Endothelial cell of umbilical vein (primary cell): ENCODE measurements around the gene PCDH7. TPM values are rescaled to one million over a fixed set of nuclear protein-coding genes. Genes with fewer than 3 reads are reported as not detected.
A peak's percentile ranks its signal among the peaks of the same experiment; 100 is the strongest.

Source experiments
- BruUV-seq: library from RNA; stranded (reverse); fragments of 400-500 nt; replicated peaks from 2 replicates; lab custom pipeline; 2021; lab: Mats Ljungman, UMichigan
- CTCF ChIA-PET: fragments of 300-600, 350-600 bp; sonication (Branson Sonifier 250); formaldehyde crosslinking; loops from one replicate; lab custom pipeline; 2021; ENCODE audit warnings: antibody characterized with exemption, inconsistent platforms; lab: Charles Lee
- POLR2A ChIA-PET: fragments of 300-600, 350-600 bp; sonication (Branson Sonifier 250); formaldehyde crosslinking; loops from one replicate; lab custom pipeline; 2021; ENCODE audit warnings: antibody characterized with exemption, inconsistent platforms; lab: Charles Lee
- DNase-seq: peaks from one replicate; pipeline ENCODE4 v3.0.0-alpha.2; 2011; ENCODE audit warnings: low read depth, low spot score
- FAIRE-seq: peaks from 2 replicates; lab custom pipeline; 2011; peaks lifted over from hg19 to GRCh38; lab: Jason Lieb, UNC
- H2AFZ ChIP-seq: 2 replicates; pipeline ENCODE4 v1.6.0; 2012; ENCODE audit warnings: low read depth, low read length, control low read depth, inconsistent platforms
- H3K27ac ChIP-seq: 2 replicates; pipeline ENCODE4 v1.5.1; 2011; ENCODE audit warnings: low read depth, mild to moderate bottlenecking, control low read depth, low read length, moderate library complexity; ENCODE audit not compliant: insufficient read depth
- H3K27me3 ChIP-seq, 2 experiments: 2 replicates each; pipeline versions ENCODE4 v1.6.0 to v1.6.1; 2011; ENCODE audit warnings: low read length in 2 of 2, mixed read lengths in 1 of 2; ENCODE audit not compliant: control insufficient read depth in 2 of 2, insufficient read depth in 2 of 2
- H3K36me3 ChIP-seq, 2 experiments: 2 replicates in 1 of 2; 3 replicates in 1 of 2; pipeline ENCODE4 v1.5.1; 2011; ENCODE audit warnings: low read length in 2 of 2, mild to moderate bottlenecking in 1 of 2, moderate library complexity in 1 of 2; ENCODE audit not compliant: control insufficient read depth in 2 of 2, insufficient read depth in 2 of 2; ENCODE audit errors: extremely low read depth in 1 of 2
- H3K4me1 ChIP-seq: 3 replicates; pipeline ENCODE4 v1.5.1; 2011; ENCODE audit warnings: mild to moderate bottlenecking, low read length; ENCODE audit not compliant: control insufficient read depth, insufficient read depth; ENCODE audit errors: extremely low read depth
- H3K4me2 ChIP-seq: 2 replicates; pipeline ENCODE4 v1.6.1; 2011; ENCODE audit warnings: low read length, control low read depth, mixed read lengths; ENCODE audit not compliant: insufficient read depth
- H3K4me3 ChIP-seq, 3 experiments: fragments of 200-600 bp in 1 of 3; sonication (generic), shearing (Covaris generic) in 1 of 3; replicated peaks in 1 of 3; 2 replicates each; pipeline ENCODE4 v1.5.1; 2011 to 2016; ENCODE audit warnings: control low read depth in 3 of 3, low read length in 3 of 3, mild to moderate bottlenecking in 2 of 3, inconsistent platforms in 1 of 3, low read depth in 1 of 3, moderate library complexity in 1 of 3; ENCODE audit not compliant: insufficient read depth in 1 of 3
- H3K79me2 ChIP-seq: 2 replicates; pipeline ENCODE4 v1.6.0; 2012; ENCODE audit warnings: low read length, inconsistent platforms; ENCODE audit not compliant: control insufficient read depth, insufficient read depth
- H3K9ac ChIP-seq: replicated peaks from 2 replicates; pipeline ENCODE3; 2011; ENCODE audit warnings: low read length, control low read depth; ENCODE audit not compliant: insufficient read depth; ENCODE audit errors: extremely low read depth
- H3K9me1 ChIP-seq: replicated peaks from 3 replicates; pipeline ENCODE4 v1.6.0; 2011; ENCODE audit warnings: mild to moderate bottlenecking, low read length; ENCODE audit not compliant: control insufficient read depth, insufficient read depth; ENCODE audit errors: extremely low read depth
- H3K9me3 ChIP-seq: replicated peaks from 2 replicates; pipeline ENCODE4 v1.5.1; 2012; ENCODE audit warnings: low read length, inconsistent platforms; ENCODE audit not compliant: control insufficient read depth, insufficient read depth
- H4K20me1 ChIP-seq: replicated peaks from 2 replicates; pipeline ENCODE3; 2011; ENCODE audit warnings: mild to moderate bottlenecking, low read length; ENCODE audit not compliant: control insufficient read depth, insufficient read depth; ENCODE audit errors: extremely low read depth
- CTCF ChIP-seq, 2 donors: IDR thresholded peaks; 1 replicate in 1 of 2; 2 replicates in 1 of 2; pipeline ENCODE4 v1.5.1; 2011; ENCODE audit warnings: low read length in 2 of 2, mild to moderate bottlenecking in 2 of 2, moderate library complexity in 2 of 2, control low read depth in 1 of 2, inconsistent platforms in 1 of 2, low read depth in 1 of 2; ENCODE audit not compliant: insufficient read depth in 1 of 2; ENCODE audit errors: extremely low read depth in 1 of 2
- EZH2 ChIP-seq: IDR thresholded peaks from 2 replicates; pipeline ENCODE4 v1.6.1; 2012; ENCODE audit warnings: borderline replicate concordance, low read depth, mild to moderate bottlenecking, moderate library complexity, low read length, inconsistent platforms; ENCODE audit not compliant: severe bottlenecking
- FOS ChIP-seq: IDR thresholded peaks from 2 replicates; pipeline ENCODE4 v1.6.1; 2011; ENCODE audit warnings: mild to moderate bottlenecking, low read length, moderate library complexity, borderline replicate concordance; ENCODE audit not compliant: insufficient read depth
- GATA2 ChIP-seq: IDR thresholded peaks from 2 replicates; pipeline ENCODE4 v1.7.0; 2011; ENCODE audit warnings: low read depth, mild to moderate bottlenecking, moderate library complexity, mixed read lengths, low read length; ENCODE audit not compliant: insufficient read length, insufficient read depth
- JUN ChIP-seq: IDR thresholded peaks from 2 replicates; pipeline ENCODE4 v1.6.1; 2011; ENCODE audit warnings: borderline replicate concordance, low read depth; ENCODE audit not compliant: insufficient read length, insufficient read depth
- MAX ChIP-seq: IDR thresholded peaks from 2 replicates; pipeline ENCODE4 v1.6.1; 2011; ENCODE audit not compliant: insufficient read depth, insufficient read length
- MYC ChIP-seq: IDR thresholded peaks from one replicate; pipeline ENCODE4 v1.6.1; 2011; ENCODE audit warnings: mild to moderate bottlenecking, low read depth, low read length
- POLR2A ChIP-seq: IDR thresholded peaks from 2 replicates; pipeline ENCODE4 v1.6.1; 2012; ENCODE audit warnings: low read depth, mild to moderate bottlenecking, control low read depth, low read length
- POLR2AphosphoS5 ChIP-seq: IDR thresholded peaks from 2 replicates; pipeline ENCODE4 v1.6.1; 2012; ENCODE audit warnings: low read depth, mild to moderate bottlenecking, control low read depth, low read length, moderate library complexity; ENCODE audit not compliant: insufficient read depth
- dilution Hi-C: fragments of 300-500 bp; cut with MboI; formaldehyde crosslinking; loops from one replicate; pipeline ENCODE4 v1.15.0; 2019; ENCODE audit warnings: low sequenced_read_pairs; ENCODE audit not compliant: extremely low pct_ligation_motif_present
- intact Hi-C: fragments of 100-400 bp; cut with micrococcal nuclease; formaldehyde crosslinking; loops from one replicate; pipeline ENCODE4 v1.10.0; 2022
- polyA plus RNA-seq, 4 experiments: library from polyadenylated mRNA; depleted of rRNA in 3 of 4; stranded (reverse) in 3 of 4; unstranded in 1 of 4; fragments of >200 nt; gene quantifications; 2 replicates each; pipeline versions ENCODE4 v1.2.1 to v1.2.3, GENCODE V29; 2011 to 2012; ENCODE audit warnings: missing spikeins in 1 of 4
- total RNA-seq: library from RNA; stranded (reverse); gene quantifications from 2 replicates; pipeline ENCODE4 v1.2.3, GENCODE V29; 2021

PCDH7 gene
- total and polyA plus RNA-seq, 2 donors (not counting 3 experiments of a cell fraction or from before 2014, with no cell fraction given) = 9.5 to 16.6 TPM

- DNase-seq = peak; percentile 65
- peaks cover 53% of the 10 kb centered on the region for H3K79me2 ChIP-seq
- H3K9ac ChIP-seq = peak overlapping the region; percentile 16
- H3K9me3 ChIP-seq = no peaks in the 10 kb centered on the region
- peak overlapping the region; percentile 48 for H3K27ac ChIP-seq
- peaks cover 62% of the 10 kb centered on the region for H3K4me1 ChIP-seq
- dilution Hi-C loops (no loop called here), intact Hi-C loops (no loop called here)
- no peaks in the 10 kb centered on the region for H4K20me1 ChIP-seq
- POLR2A ChIA-PET = interaction anchor here (1.0 kb wide), 1 partner anchor 27 kb away, joined by 3 read pairs; no protein-coding TSS in a partner anchor
- H2AFZ ChIP-seq = peak overlapping the region; percentile 3
- H3K4me3 ChIP-seq = peak overlapping the region in 2 of 3 experiments; percentile 10 to 18
- peak overlapping the region; percentile 84 for H3K4me2 ChIP-seq
- no peaks in the 10 kb centered on the region for H3K36me3 ChIP-seq
- H3K27me3 ChIP-seq = no peaks in the 10 kb centered on the region
- TF ChIP-seq MYC = no peak
- H3K9me1 ChIP-seq = no peaks in the 10 kb centered on the region
- no TSS peak for BruUV-seq
- CTCF ChIA-PET = interaction anchor here (1.1 to 2.6 kb wide), 5 partner anchors 9 to 318 kb away, joined by 3 to 13 read pairs (median 5); no protein-coding TSS in a partner anchor
- no peak for FAIRE-seq
Measured at GRCh38 chr4:30727409-30727808, 7.2 kb downstream of the PCDH7 start.

- CTCF ChIA-PET = interaction anchor here (0.7 to 2.6 kb wide), 6 partner anchors 10 to 317 kb away, joined by 3 to 13 read pairs (median 5); no protein-coding TSS in a partner anchor
- Histone ChIP-seq H4K20me1 (no peaks in the 10 kb centered on the region), H3K36me3 (no peaks in the 10 kb centered on the region), H3K9me3 (no peaks in the 10 kb centered on the region), H3K27me3 (no peaks in the 10 kb centered on the region), H3K4me2 (peak overlapping the region; percentile 84), H3K4me3 (no peak overlapping the region), H3K4me1 (peaks cover 53% of the 10 kb centered on the region), H3K27ac (peak overlapping the region; percentile 53), H3K79me2 (peaks cover 44% of the 10 kb centered on the region), H2AFZ (peak overlapping the region; percentile 30), H3K9ac (no peak overlapping the region), H3K9me1 (no peaks in the 10 kb centered on the region)
- intact Hi-C loops = loop anchor here (1.0 kb wide), 3 partner anchors 8 to 42 kb away; partner anchors contain the start of gene PCDH7
- FAIRE-seq = peak; percentile 84
- POLR2A ChIA-PET = interaction anchor here (1.0 kb wide), 2 partner anchors 26 to 39 kb away, joined by 3 read pairs; no protein-coding TSS in a partner anchor
- dilution Hi-C loops = no loop called here
- peak; percentile 37 for TF ChIP-seq POLR2AphosphoS5
- no peak for TF ChIP-seq EZH2
- TF ChIP-seq MAX = no peak
- TF ChIP-seq CTCF (IDR thresholded peaks at IDR 0.05; ENCODE audit: extremely low read depth in 1 of 2, insufficient read depth in 1 of 2, low read depth in 1 of 2, low read length in 2 of 2) = no peak
- TF ChIP-seq JUN = peak; percentile 31
- no peak for TF ChIP-seq MYC
- peak; percentile 17 for TF ChIP-seq FOS
- TF ChIP-seq POLR2A = no peak
- TF ChIP-seq GATA2 = peak; percentile 6
- no TSS peak for BruUV-seq
- peak; percentile 91 for DNase-seq
Measured at GRCh38 chr4:30728311-30728710, 8.1 kb downstream of the PCDH7 start.
